GM21619 (cell line): Measurements from ENCODE around the gene OPHN1.
"Not testable (repeated sequence)": the region's sequence is repeated elsewhere in the genome, so short reads cannot be mapped to it uniquely, and the experiment has no call there.

Experiments used
- ATAC-seq: cut with Tn5 transposase; IDR thresholded peaks from one replicate; pipeline ENCODE4 v1.9.1; 2021; ENCODE audit not compliant: unreplicated experiment

The OPHN1 gene

DNA sequence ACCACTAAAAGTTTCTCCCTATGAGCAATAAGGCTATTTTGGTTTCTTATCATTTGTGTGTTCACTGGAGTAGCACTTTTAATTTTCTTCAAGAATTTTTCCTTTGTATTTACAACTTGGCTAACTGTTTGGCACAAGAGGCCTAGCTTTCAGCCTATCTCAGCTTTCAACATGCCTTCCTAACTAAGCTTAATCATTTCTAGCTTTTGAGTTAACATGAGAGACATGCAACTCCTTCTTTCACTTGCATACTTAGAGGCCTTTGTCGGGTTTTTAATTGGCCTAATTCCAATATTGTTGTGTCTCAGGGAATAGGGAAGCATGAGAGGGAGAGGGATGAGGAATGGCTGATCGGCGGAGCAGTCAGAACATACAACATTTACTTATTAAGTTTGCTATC is 349.8 kb downstream of the OPHN1 start:
- ATAC-seq = no peak

DNA sequence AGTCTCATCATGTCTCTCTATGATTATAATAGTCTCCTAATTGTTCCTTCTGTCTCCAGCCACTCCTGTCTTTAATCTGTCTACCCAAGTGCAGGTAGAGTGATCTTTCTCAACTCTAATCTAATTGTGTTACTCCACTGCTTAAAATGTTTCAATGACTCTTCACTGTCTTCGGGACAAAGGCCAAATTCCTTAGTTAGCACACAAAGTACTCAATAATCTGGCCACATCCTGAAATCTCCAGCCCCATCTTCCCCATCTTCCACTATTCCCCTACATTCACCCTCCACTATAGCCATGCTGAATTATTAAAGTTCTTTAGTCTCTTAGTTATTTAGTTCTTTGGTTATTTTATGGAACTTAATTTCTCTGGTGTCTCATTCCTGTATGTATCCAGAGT is 353.3 kb downstream of the OPHN1 start:
- no peak for ATAC-seq

DNA sequence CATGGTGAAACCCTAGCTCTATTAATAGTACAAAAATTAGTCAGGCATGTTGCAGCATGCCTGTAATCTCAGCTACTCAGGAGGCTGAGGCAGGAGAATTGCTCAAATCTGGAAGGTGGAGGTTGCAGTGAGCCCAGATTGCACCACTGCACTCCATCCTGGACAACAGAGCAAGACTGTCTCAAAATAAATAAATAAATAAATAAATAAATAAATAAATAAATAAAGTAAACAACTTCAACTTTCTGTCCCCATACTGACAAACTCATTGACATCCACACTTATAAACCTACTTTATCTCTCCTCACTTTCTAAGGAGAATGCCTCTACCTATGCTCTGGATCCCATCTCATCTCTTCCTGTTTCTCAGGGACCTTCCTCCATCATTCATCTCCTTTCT is 354.5 kb downstream of the OPHN1 start:
- ATAC-seq = not testable (repeated sequence)

DNA sequence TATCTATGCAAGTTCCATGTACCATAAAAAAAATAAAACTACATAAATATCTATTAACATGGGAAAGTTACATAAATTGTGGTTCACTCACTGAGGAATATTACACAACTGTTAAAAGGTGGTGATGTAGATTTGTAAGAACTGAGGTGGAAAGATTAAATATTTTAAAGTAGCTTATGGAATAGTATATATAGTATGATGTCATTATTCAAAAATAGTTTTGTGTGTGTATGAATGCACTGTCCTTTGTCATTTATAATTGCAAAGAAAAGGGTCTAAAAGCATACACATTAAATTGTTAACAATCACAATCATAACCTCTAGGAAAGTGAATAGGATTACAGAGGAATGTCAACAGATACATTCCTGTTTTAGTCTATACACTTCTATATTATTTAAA is 355.9 kb downstream of the OPHN1 start:
- no peak for ATAC-seq

DNA sequence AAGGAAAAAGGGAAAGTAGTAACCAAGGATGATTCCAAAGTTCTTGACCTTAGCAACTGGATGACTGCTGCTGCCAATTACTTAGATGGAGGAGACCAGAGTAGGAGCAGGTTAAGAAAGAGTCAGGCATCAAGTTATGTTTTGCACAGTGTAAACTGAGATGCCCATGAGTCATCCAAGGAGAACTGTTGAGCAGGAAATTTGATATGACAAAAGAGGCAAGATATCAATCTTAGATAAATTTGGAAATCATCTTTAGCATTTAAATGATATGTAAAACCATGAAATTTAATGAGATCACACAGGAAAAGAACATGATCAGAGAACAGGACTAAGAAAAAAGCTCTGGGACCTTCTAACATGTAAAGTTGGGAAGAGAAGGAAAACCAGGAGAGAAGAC is 361.3 kb downstream of the OPHN1 start:
- ATAC-seq = no peak

DNA sequence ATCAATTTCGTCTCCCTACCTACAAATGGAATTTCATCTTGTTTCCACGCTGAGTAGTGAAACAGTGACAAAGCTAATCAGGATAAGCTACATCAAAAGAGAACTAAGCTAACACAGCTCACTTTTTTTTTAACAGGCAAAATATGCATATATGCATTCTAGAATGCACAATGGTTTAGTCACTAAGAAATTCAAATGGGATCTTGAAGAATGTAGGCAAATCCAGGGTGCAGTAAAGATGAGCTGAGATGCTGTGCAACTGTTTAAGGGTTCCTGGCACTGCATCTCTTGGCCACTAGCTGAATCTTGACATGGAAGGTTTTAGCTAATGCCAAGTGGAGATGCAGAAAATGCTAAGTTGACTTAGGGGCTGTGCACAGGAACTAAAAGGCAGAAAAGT is 363.2 kb downstream of the OPHN1 start:
- not testable (repeated sequence) for ATAC-seq

DNA sequence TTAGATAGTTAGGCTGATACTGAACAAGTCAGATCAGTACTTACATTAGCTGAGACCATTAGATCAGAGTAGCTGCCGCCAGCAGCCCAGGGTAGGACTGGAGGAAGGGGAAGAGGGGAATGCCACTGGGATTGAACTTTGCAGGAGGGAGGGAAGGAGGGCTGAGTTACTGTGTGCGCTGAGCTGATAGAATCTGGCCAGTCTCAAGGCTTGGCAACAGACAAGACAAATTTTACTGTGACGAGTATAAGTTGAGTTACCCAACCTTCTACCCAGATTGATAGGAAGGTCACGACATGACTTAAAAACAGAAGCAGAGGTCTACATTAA is 372.1 kb downstream of the OPHN1 start:
- no peak for ATAC-seq

DNA sequence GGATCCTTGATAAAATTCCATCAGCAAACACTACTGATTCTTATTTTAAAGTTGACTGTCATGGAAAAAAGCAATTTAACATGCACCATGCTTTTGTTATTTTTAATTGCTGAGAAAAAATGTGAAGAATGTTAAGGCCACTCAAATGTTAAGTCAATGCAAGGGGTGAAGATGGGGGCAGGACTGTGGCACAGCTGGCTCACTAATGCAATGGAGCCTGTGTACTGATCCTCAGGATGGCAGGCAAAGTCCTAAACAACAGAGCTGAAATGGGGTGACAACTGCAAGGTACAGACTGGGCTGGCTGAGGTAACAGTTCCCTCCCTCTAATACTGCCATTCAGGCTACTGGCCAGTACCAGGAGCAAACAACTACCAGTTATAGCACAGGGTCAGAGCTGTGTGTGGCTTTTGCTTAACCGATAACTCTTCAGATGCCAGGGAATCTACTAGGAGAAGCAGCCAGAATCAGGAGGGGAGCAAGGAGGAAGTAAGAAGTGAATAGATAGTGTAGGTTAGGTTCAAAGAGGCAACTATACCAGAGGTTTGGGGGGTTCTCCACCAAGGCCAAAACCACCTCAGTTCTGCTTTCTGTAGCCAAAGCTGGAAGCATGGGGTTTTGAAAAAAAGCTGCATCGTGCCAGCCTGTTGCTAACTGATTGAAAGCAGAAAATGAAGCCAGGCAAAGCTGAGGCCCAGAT is 372.6 kb downstream of the OPHN1 start:
- ATAC-seq = no peak

DNA sequence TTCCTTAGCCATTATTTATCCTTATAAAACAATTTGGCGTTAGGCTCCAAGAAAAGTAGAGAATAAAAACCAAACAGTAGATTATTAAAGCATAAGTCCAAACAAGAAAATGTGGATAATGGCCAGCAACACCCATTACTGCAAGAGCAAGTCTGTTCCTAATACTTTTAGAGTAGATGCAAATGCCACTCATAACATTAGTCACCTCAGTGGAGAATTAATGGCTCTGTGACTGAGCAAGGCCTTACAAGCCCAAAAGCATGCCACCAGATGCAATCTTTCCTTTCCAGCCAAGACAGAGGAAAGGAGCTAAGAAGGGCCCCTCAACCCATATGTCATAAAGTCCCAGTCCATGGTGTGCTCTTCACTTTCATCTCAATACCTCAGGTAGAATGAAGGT is 373.8 kb downstream of the OPHN1 start:
- ATAC-seq = no peak

DNA sequence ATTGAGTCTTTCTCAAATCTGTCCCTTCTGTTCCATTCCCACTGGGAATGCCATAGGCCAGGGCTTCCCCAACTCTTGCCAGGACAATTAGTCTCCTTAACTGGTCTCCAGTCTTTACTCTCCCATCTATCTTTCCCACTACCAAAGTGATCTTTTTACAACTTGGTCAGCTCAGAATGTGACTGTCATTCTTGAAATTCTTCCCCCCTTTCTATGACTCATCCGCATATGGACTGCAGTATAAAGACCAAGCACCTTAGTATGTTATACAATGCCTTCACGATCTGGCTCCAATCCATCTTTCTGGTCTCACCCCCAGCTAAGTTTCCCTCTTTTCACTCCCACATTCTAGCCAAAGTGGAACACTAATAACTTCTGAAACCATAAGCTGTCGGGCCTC is 383.8 kb downstream of the OPHN1 start:
- ATAC-seq = no peak

DNA sequence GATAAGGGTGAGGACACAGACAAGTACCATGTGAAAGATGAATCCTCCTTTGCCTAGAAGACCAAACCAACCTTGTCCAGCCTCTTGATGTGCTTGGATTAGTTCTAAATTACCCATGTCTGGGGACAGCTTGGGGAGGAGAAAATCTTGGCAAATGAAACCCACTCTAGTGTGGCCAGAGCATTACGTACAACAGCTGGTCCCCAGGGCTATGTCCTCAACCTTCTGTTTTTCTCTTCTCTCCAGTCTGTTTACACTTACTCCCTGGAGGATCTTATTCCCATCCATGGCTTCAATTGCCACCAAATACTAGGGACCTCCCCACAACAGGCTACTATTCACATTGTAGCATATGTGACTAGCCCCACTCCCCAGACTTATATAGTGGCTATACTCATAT is 384.5 kb downstream of the OPHN1 start:
- no peak for ATAC-seq

DNA sequence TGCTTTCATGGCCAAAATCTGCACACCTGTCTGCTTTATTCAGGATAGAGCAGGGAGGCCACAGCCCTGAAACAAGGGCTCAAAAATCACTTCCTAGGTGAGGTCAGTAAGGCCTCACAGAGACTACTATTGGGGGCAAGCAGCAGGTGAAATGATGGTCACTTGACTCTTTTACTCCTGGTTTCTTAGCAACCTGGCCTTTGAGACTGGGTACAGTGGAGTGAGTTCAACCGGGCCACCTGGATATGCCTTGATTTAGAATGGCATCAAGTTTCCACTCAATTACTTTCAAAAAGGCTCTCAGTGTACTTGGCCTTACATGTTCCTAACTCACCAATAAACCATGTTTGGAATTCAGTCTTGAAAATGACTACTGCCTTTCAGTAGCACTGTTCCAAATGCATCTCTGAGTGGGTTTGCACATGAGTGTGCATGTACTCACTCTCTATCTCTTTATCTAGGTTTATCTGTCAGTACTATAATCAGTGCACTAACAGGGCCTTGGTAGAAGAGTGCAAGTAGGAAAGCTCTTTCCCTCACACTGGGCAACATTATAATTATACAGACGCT is 388.2 kb downstream of the OPHN1 start:
- ATAC-seq = no peak

DNA sequence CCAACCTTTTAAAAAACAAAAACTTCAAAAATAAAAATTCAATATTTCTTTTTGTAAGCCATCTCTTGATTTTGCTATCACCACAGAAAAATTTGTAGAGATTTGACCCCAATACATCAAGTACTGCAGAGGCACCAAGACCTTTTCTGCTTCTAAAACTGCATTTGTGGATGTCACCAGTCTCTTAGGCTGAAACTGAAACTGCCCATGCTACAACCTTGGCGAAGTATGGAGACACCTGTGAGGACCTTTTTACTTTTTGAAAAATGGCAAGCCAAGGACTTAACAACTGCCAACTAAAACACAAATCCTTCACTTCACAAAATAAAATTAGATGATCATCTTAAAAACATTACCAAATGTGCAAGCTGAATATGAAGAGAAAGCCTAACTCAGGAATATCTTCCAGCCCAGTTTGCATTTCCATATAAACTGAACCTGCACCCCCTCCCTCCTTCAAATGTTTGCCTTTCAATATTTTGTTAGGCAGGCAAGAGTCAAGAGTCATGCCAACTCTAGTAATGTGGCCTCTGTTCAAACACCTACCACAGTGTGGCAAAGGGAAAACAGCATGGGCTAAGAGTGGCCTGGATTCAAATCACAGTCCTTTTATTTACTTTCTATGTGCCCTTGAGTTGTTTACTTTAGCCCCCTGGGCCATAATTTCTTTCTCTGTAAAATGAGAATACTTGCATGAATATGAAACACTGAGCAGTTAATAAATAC is 389.4 kb downstream of the OPHN1 start:
- ATAC-seq = no peak

DNA sequence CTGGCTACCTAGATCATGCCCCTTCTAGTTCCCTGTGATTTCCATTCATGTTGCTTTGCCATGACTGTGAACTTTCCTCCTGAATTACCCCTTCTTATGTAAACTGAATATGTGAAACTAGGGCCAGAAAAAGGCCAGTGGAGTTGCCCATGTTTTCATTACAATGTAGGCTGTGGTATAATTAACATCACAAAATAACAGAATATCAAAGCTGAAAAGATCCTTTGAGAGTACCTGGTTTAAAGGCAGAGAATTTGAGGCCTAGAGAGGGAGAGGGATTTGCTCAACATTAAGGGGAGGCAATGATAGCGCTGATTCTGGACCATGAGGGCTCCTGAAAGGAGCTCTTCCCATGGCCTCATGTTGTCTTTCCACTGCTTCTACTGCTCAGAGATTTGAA is 392.2 kb downstream of the OPHN1 start:
- ATAC-seq = no peak

DNA sequence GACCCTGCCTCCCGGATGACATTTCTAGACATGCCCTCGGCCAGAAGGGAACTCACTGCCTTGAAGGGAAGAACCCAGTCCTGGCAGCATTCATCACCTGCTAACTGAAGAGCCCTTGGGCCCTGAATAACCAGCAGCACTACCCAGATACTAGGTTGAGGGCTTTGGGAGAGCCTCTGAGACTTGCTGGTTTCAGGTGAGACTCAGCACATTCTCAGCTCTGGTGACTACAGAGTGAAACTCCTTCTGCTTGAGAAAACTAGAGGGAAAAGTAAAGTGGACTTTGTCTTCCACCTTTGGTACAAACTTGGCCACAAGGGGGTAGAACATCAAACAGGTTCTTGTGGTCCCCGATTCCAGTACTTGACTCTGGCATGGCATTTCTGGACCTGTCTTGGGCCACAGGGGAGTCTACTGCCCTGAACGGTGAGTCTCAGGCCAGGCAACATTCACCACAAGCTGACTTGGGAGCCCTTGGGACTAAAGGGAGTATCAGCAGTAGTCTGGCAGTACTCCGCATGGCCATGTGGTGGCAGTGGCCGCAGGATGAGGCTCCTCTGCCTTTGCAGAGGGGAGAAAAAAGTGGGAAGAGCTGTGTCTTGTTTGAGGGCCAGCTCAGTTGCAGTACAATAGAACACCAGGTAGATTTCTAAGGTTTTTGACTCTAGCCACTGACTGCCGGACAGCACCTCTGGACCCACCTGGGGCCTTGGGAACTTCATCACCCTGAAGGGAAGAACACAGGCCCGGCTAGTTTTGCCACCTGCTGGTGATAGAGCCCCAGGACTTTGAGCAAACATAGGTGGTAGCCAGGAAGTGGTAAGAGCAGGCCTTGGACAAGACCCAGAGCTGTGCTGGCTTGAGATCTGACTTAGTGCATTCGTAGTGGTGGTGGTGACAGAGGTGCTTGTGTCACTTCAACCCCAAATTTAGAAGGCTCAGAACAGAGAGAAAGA is 414.8 kb downstream of the OPHN1 start:
- no peak for ATAC-seq

DNA sequence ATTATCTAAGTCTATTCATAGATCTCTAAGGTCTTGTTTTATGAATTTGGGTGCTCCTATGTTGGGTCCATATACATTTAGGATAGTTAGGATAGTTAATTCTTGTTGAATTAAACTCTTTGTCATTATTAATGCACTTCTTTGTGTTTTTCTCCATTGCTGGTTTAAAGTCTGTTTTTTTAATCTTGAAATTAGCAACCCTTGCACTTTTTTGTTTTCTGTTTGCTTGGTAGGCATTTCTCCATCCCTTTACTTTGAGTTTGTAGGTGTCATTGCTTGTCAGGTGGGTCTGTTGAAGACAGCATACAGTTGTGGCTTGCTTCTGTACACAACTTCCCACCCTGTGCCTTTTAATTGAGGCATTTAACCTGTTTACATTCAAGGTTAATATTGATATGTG is 434.8 kb downstream of the OPHN1 start:
- no peak for ATAC-seq
